ENCODE data around the gene GGA2. TPM values are rescaled to one million over a fixed set of nuclear protein-coding genes. Genes with fewer than 3 reads are reported as not detected.

GGA2 gene
- total RNA-seq, 1 donor = 38.7 TPM

GRCh38 chr16:23523876-23524385, 13.6 kb upstream of the GGA2 start:
- TF ChIP-seq CTCF (IDR thresholded peaks at IDR 0.05; ENCODE audit: insufficient read depth, low read length) = no peak
- no peak overlapping the region for H3K4me3 ChIP-seq (ENCODE audit: low read depth, low read length)
- DNase-seq (ENCODE audit: low read depth) = no peak

GRCh38 chr16:23523321-23523720, 13.0 kb upstream of the GGA2 start:
- no peak overlapping the region for H3K4me3 ChIP-seq (ENCODE audit: low read depth, low read length)
- DNase-seq (ENCODE audit: low read depth) = no peak
- no peak for TF ChIP-seq CTCF (IDR thresholded peaks at IDR 0.05; ENCODE audit: insufficient read depth, low read length)

DNA sequence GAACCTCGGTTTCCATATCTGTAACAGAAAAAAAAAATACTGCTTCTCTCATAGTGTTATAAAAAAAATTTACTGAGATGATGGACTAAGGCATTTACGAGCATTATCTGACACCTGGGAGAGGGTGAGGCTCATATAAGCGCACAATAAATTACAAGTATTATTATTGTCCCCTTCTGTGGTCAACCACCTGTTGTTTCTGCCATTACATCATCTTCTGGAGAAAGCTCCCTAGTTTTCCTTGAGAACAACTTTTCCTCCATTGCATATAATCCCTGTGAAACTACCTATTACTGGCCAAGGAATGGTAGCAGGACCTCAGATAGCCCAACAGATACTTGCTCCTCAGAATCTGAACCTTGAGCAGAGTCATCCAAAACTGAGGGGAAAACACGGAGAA, 11.7 kb upstream of the GGA2 start:
- no peak overlapping the region for H3K4me3 ChIP-seq (ENCODE audit: low read depth, low read length)
- no peak for TF ChIP-seq CTCF (IDR thresholded peaks at IDR 0.05; ENCODE audit: insufficient read depth, low read length)
- DNase-seq (ENCODE audit: low read depth) = no peak

DNA sequence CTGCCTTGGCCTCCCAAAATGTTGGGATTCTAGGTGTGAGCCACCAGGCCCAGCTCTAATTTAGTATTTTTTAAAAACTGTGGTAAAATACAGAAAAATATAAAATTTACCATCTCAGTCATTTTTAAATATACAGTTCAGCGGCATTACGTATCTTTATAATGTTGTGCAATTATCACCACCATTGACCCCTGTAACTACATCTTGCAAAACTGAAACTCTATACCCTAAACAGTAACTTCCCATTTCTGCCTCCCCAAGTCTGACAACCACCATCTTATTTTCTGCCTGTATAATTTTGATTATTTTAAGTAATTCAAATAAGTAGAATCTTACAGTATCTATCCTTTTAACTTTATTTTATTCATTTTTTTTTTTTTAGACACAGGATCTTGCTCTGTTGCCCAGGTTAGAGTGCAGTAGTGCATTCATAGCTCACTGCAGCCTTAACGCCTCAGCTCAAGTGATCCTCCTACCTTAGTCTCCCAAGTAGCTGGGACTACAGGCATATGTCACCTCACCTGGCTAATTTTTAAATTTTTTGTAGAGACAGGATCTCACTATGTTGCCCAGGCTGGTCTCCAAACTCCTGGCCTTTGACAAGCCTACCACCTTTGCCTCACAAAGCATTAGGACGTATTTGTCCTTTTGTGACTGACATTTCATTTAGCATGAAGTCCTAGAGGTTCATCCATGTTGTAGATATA, 10.9 kb upstream of the GGA2 start:
- DNase-seq (ENCODE audit: low read depth) = no peak
- no peak for TF ChIP-seq CTCF (IDR thresholded peaks at IDR 0.05; ENCODE audit: insufficient read depth, low read length)
- H3K4me3 ChIP-seq (ENCODE audit: low read depth, low read length) = no peak overlapping the region

- TF ChIP-seq CTCF (IDR thresholded peaks at IDR 0.05; ENCODE audit: insufficient read depth, low read length) = no peak
- H3K4me3 ChIP-seq (ENCODE audit: low read depth, low read length) = no peak overlapping the region
- DNase-seq (ENCODE audit: low read depth) = no peak
Measured at GRCh38 chr16:23520500-23520899, 10.2 kb upstream of the GGA2 start.

DNA sequence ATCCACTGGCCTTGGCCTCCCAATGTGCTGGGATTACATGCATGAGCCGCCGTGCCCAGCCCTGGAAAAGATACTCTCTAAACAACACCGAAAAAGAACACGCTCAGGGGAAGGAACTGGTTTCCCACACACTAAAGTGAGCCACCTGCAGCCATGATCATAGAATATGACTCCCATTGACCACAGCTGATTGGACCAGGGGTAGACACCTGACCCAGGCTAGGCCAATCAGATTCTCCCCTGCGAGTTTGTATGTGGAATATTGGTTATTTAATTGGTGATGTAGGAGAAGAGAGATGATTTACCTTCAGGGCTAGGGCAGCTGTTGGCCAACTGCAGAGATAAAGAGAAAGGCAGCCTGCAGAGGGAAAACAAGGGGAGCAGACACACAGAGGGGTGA, 9.0 kb upstream of the GGA2 start:
- TF ChIP-seq CTCF (IDR thresholded peaks at IDR 0.05; ENCODE audit: insufficient read depth, low read length) = no peak
- no peak for DNase-seq (ENCODE audit: low read depth)
- no peak overlapping the region for H3K4me3 ChIP-seq (ENCODE audit: low read depth, low read length)

DNA sequence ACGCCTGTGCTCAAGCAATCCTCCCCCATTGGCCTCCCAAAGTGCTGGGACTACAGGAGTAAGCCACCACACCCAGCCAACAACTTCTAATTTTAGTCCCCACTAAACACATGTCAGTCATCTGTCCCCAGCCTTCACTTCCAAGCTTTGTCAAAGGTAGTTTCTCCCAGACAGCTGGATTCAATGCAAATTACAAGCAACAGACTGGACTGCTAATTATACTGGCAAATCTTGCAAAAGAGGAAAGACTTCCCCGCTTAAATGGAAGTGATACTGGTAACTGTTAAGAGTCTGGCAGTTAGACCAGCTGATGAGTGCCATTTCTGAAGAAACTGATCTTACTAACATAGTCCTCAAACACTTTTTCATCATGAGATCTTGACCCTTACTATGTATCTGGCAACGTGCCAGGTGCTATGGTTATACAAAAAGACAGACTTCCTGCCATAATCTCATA, 8.2 kb upstream of the GGA2 start:
- no peak for DNase-seq (ENCODE audit: low read depth)
- TF ChIP-seq CTCF (IDR thresholded peaks at IDR 0.05; ENCODE audit: insufficient read depth, low read length) = no peak
- no peak overlapping the region for H3K4me3 ChIP-seq (ENCODE audit: low read depth, low read length)

Measured in fibroblast of the aortic adventitia (primary cell).